ENCODE data around the gene GRM3.

The GRM3 gene

DNA sequence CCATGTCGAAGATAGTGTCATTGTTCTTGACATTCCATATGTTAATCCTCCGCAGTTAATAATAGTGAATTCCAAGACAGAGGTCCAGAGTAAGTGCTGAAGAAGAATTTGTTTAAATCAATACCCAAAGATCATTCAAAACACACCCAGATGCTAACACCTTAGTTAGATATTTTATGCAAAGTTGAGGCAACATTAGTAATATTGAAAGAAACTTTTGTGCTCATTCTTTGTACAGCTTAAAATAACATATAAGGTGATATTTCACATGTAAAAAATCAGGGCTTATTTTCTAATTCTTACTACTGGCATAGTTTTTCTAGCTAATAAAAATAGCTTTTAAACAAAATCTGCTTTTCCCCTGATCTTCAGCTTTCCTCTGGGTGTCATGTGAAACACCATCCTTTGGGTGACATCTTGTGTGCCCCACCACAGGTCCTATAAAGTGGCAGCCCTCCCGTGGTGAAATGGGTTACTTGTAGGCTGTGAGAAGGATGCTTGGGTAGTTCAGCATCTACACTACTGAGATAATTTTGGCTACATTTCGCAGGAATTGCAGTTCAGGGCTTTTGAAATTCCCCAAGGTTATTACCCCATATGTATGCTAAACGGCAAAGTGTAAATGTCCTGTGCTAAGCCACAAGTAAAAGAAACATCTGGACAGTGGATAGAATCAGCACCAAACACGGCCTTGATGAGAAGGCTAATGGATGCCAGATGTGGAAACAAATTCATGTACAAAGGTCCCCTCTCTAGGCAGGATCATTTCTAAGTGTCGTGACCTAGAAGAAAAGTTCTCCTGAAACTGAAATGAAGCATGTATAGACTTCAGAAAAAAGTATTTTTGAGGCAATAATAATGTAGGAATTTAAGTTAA is 105.4 kb downstream of the GRM3 start:
- TF ChIP-seq GATA3 (IDR thresholded peaks at IDR 0.05; ENCODE audit: low read depth, low read length): no peak
- no peak for TF ChIP-seq GATA2 (IDR thresholded peaks at IDR 0.05; ENCODE audit: low read depth, low read length)

- no peak for TF ChIP-seq GATA3 (IDR thresholded peaks at IDR 0.05; ENCODE audit: low read depth, low read length)
- no peak for TF ChIP-seq GATA2 (IDR thresholded peaks at IDR 0.05; ENCODE audit: low read depth, low read length)
These were observed 106.3 kb downstream of the GRM3 start for GRCh38 chr7:86749741-86750665.

DNA sequence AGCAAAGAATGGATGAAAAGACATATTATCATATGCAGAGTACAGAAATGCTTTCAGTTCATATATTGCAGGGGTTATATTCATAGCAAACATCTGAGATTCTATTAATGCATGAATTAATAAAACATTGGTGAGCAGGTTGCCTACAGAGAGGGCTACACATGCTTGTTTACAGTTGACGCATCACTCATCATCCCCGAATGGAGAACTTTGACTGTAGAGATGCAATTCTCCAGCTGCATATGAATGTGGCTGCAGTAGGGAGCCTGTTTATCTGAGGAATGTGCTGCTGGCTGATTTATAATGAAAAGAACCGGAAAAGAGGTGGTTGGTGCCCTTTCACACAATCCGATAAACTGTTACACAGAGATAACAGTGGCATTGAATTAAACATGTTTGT is 116.5 kb downstream of the GRM3 start:
- TF ChIP-seq GATA2 (IDR thresholded peaks at IDR 0.05; ENCODE audit: low read depth, low read length) (no peak), GATA3 (IDR thresholded peaks at IDR 0.05; ENCODE audit: low read depth, low read length) (no peak)

GRCh38 chr7:86762129-86762528 is 118.4 kb downstream of the GRM3 start:
- no peak for TF ChIP-seq GATA2 (IDR thresholded peaks at IDR 0.05; ENCODE audit: low read depth, low read length)
- TF ChIP-seq GATA3 (IDR thresholded peaks at IDR 0.05; ENCODE audit: low read depth, low read length): no peak

- TF ChIP-seq GATA2 (IDR thresholded peaks at IDR 0.05; ENCODE audit: low read depth, low read length) (no peak), GATA3 (IDR thresholded peaks at IDR 0.05; ENCODE audit: low read depth, low read length) (no peak)
These were observed 122.2 kb downstream of the GRM3 start for GRCh38 chr7:86765931-86766330.

DNA sequence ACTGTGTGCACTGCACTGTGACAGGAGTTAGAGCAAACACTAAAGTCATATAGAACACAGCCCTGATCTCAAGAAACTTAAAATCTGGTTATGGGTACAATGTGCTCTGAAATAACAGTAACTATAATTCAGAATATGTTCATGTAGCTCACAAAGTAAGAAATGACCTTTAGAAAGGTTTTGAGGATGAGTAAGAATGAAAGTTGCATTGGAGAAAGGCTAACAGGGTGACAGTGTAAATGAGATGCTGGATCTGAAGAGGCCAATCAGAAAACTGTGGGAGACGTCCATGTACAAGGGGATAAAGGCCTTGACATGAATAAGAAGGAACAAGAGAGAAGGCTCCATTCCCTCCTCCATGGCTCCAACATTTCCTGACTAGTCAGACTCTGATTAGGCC is 124.7 kb downstream of the GRM3 start:
- TF ChIP-seq GATA3 (IDR thresholded peaks at IDR 0.05; ENCODE audit: low read depth, low read length): no peak
- no peak for TF ChIP-seq GATA2 (IDR thresholded peaks at IDR 0.05; ENCODE audit: low read depth, low read length)

GRCh38 chr7:86768967-86769760 is 125.5 kb downstream of the GRM3 start:
- TF ChIP-seq GATA2 (IDR thresholded peaks at IDR 0.05; ENCODE audit: low read depth, low read length) (no peak), GATA3 (IDR thresholded peaks at IDR 0.05; ENCODE audit: low read depth, low read length) (no peak)

- TF ChIP-seq GATA2 (IDR thresholded peaks at IDR 0.05; ENCODE audit: low read depth, low read length): no peak
- TF ChIP-seq GATA3 (IDR thresholded peaks at IDR 0.05; ENCODE audit: low read depth, low read length): no peak
These were observed 129.6 kb downstream of the GRM3 start for GRCh38 chr7:86773309-86773708.

DNA sequence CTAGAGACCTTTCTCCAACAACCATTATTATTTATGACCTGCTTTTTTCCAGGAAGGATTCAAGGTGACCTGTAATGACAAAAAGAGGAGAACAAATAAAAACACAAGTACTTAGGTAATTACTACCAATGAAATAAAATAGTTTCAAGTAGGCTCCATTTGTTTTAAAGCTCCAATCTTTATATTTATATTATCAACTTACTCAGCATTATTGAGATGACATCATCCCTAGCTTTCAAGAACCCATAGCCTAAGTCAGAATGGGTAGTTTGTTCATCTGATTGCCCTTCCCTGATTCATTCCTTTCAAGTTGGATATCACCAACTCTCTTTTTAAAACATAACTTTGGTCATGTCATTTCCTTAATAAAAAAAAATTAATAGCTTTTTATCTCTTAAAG is 131.5 kb downstream of the GRM3 start:
- TF ChIP-seq GATA2 (IDR thresholded peaks at IDR 0.05; ENCODE audit: low read depth, low read length) (no peak), GATA3 (IDR thresholded peaks at IDR 0.05; ENCODE audit: low read depth, low read length) (no peak)

- TF ChIP-seq GATA2 (IDR thresholded peaks at IDR 0.05; ENCODE audit: low read depth, low read length) (no peak), GATA3 (IDR thresholded peaks at IDR 0.05; ENCODE audit: low read depth, low read length) (no peak)
These were observed 132.4 kb downstream of the GRM3 start for GRCh38 chr7:86776136-86776535.

DNA sequence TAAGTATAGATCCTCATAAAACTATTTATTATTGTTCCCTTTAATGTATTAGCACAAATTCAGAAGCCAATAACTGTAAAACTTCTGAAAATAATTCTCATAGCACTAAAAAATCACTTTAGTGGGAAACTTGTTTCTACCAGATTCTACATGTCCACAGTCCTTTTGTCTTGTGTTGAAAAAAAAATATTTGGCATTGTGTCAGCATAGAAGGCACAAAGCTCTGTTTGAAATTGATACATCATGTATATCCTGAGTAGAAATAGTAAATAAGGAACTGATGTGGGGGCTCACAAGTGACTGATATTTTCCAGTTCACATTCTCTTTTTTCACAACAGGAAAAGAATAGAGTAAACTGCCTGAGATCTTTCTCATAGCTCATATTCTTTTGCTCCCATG is 134.6 kb downstream of the GRM3 start:
- TF ChIP-seq GATA3 (IDR thresholded peaks at IDR 0.05; ENCODE audit: low read depth, low read length): no peak
- no peak for TF ChIP-seq GATA2 (IDR thresholded peaks at IDR 0.05; ENCODE audit: low read depth, low read length)

DNA sequence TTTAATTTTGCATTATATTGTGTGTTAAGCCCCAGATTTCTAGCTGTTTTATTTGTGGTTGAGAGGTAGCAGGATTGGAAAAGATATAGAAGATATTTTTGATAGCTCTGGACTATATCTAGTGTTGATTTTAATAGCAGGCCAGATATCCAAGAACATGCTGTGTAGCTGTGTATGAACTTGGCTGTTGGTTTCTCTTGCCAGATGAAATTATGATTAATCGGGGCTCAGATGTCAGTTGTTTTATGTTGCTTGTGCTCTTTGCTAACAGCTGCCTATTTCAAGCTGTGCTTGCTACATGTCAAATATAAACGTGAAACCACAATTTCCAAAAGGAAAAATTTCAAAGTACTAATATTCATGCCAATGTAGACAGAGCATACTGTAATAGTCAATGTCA is 141.1 kb downstream of the GRM3 start:
- no peak for TF ChIP-seq GATA2 (IDR thresholded peaks at IDR 0.05; ENCODE audit: low read depth, low read length)
- TF ChIP-seq GATA3 (IDR thresholded peaks at IDR 0.05; ENCODE audit: low read depth, low read length): no peak

- no peak for TF ChIP-seq GATA2 (IDR thresholded peaks at IDR 0.05; ENCODE audit: low read depth, low read length)
- no peak for TF ChIP-seq GATA3 (IDR thresholded peaks at IDR 0.05; ENCODE audit: low read depth, low read length)
These were observed 141.9 kb downstream of the GRM3 start for GRCh38 chr7:86785641-86786040.

GRCh38 chr7:86786376-86786775 is 142.7 kb downstream of the GRM3 start:
- TF ChIP-seq GATA3 (IDR thresholded peaks at IDR 0.05; ENCODE audit: low read depth, low read length) (no peak), GATA2 (IDR thresholded peaks at IDR 0.05; ENCODE audit: low read depth, low read length) (no peak)
